Measurements from ENCODE around the gene TRIB2. TPM values are rescaled to one million over a fixed set of nuclear protein-coding genes. Genes with fewer than 3 reads are reported as not detected.
A peak's percentile ranks its signal among the peaks of the same experiment; 100 is the strongest.

The TRIB2 gene
- total RNA-seq, 1 donor from 2014 or later: 31.1 TPM

- no peak for DNase-seq
- Histone ChIP-seq H3K9me3 (replicated peaks) (no peaks in the 10 kb centered on the region), H3K27me3 (ENCODE audit: low read depth) (no peaks in the 10 kb centered on the region), H3K27ac (replicated peaks) (peak overlapping the region; percentile 69), H3K36me3 (no peaks in the 10 kb centered on the region), H3K4me3 (no peak overlapping the region), H3K4me1 (peaks cover 35% of the 10 kb centered on the region)
- intact Hi-C loops (cut with micrococcal nuclease): no loop called here
- TF ChIP-seq CTCF (IDR thresholded peaks at IDR 0.05; ENCODE audit: borderline replicate concordance): no peak
These were observed 37.9 kb downstream of the TRIB2 start for GRCh38 chr2:12754643-12755042.

GRCh38 chr2:12755384-12755783 lies 38.6 kb downstream of the TRIB2 start:
- no peak for DNase-seq

GRCh38 chr2:12759248-12759647 lies 42.5 kb downstream of the TRIB2 start:
- H3K36me3 ChIP-seq: no peaks in the 10 kb centered on the region
- peak overlapping the region; percentile 36 for H3K27ac ChIP-seq (replicated peaks)
- DNase-seq: no peak
- peaks cover 42% of the 10 kb centered on the region for H3K4me1 ChIP-seq
- intact Hi-C loops (cut with micrococcal nuclease): no loop called here
- no peaks in the 10 kb centered on the region for H3K27me3 ChIP-seq (ENCODE audit: low read depth)
- no peak for TF ChIP-seq CTCF (IDR thresholded peaks at IDR 0.05; ENCODE audit: borderline replicate concordance)
- H3K9me3 ChIP-seq (replicated peaks): no peaks in the 10 kb centered on the region
- H3K4me3 ChIP-seq: no peak overlapping the region

More at GRCh38 chr2:12755384-12755783, 38.6 kb downstream of the TRIB2 start:
- Histone ChIP-seq H3K27me3 (ENCODE audit: low read depth) (no peaks in the 10 kb centered on the region), H3K9me3 (replicated peaks) (no peaks in the 10 kb centered on the region), H3K27ac (replicated peaks) (peak overlapping the region; percentile 69), H3K4me3 (no peak overlapping the region), H3K4me1 (peaks cover 37% of the 10 kb centered on the region), H3K36me3 (no peaks in the 10 kb centered on the region)
- intact Hi-C loops (cut with micrococcal nuclease): no loop called here
- no peak for TF ChIP-seq CTCF (IDR thresholded peaks at IDR 0.05; ENCODE audit: borderline replicate concordance)

GRCh38 chr2:12761104-12761503 lies 44.4 kb downstream of the TRIB2 start:
- H3K27me3 ChIP-seq (ENCODE audit: low read depth): no peaks in the 10 kb centered on the region
- H3K4me1 ChIP-seq: peaks cover 27% of the 10 kb centered on the region
- H3K4me3 ChIP-seq: no peak overlapping the region
- no peak overlapping the region for H3K27ac ChIP-seq (replicated peaks)
- peaks cover 5% of the 10 kb centered on the region for H3K9me3 ChIP-seq (replicated peaks)
- TF ChIP-seq CTCF (IDR thresholded peaks at IDR 0.05; ENCODE audit: borderline replicate concordance): no peak
- H3K36me3 ChIP-seq: no peaks in the 10 kb centered on the region
- DNase-seq: no peak
- intact Hi-C loops (cut with micrococcal nuclease): no loop called here

- no peaks in the 10 kb centered on the region for H3K27me3 ChIP-seq (ENCODE audit: low read depth)
- peaks cover 5% of the 10 kb centered on the region for H3K9me3 ChIP-seq (replicated peaks)
- no peak for DNase-seq
- TF ChIP-seq CTCF (IDR thresholded peaks at IDR 0.05; ENCODE audit: borderline replicate concordance): no peak
- peaks cover 19% of the 10 kb centered on the region for H3K4me1 ChIP-seq
- no peaks in the 10 kb centered on the region for H3K36me3 ChIP-seq
- H3K27ac ChIP-seq (replicated peaks): no peak overlapping the region
- intact Hi-C loops (cut with micrococcal nuclease): no loop called here
- no peak overlapping the region for H3K4me3 ChIP-seq
These were observed 45.6 kb downstream of the TRIB2 start for GRCh38 chr2:12762337-12762736.

- peaks cover 19% of the 10 kb centered on the region for H3K4me1 ChIP-seq
- H3K27ac ChIP-seq (replicated peaks): no peak overlapping the region
- no peaks in the 10 kb centered on the region for H3K36me3 ChIP-seq
- H3K9me3 ChIP-seq (replicated peaks): peaks cover 5% of the 10 kb centered on the region
- no peak overlapping the region for H3K4me3 ChIP-seq
- no peaks in the 10 kb centered on the region for H3K27me3 ChIP-seq (ENCODE audit: low read depth)
- DNase-seq: no peak
- TF ChIP-seq CTCF (IDR thresholded peaks at IDR 0.05; ENCODE audit: borderline replicate concordance): no peak
- intact Hi-C loops (cut with micrococcal nuclease): no loop called here
These were observed 46.2 kb downstream of the TRIB2 start for GRCh38 chr2:12762976-12763375.
